Left kidney (tissue), 2 donors: ENCODE measurements around the gene NDUFAF3. TPM values are rescaled to one million over a fixed set of nuclear protein-coding genes. Genes with fewer than 3 reads are reported as not detected.

Experiments
- DNase-seq: peaks from one replicate; pipeline ENCODE4 v3.0.0-alpha.2; 2013
- polyA plus RNA-seq: library from polyadenylated mRNA; unstranded; fragments of 120-200 nt; gene quantifications from one replicate; pipeline ENCODE4 v1.2.1, GENCODE V29; 2013; ENCODE audit not compliant: insufficient read length

The NDUFAF3 gene
- polyA plus RNA-seq, 1 donor = 50.2 TPM

DNA sequence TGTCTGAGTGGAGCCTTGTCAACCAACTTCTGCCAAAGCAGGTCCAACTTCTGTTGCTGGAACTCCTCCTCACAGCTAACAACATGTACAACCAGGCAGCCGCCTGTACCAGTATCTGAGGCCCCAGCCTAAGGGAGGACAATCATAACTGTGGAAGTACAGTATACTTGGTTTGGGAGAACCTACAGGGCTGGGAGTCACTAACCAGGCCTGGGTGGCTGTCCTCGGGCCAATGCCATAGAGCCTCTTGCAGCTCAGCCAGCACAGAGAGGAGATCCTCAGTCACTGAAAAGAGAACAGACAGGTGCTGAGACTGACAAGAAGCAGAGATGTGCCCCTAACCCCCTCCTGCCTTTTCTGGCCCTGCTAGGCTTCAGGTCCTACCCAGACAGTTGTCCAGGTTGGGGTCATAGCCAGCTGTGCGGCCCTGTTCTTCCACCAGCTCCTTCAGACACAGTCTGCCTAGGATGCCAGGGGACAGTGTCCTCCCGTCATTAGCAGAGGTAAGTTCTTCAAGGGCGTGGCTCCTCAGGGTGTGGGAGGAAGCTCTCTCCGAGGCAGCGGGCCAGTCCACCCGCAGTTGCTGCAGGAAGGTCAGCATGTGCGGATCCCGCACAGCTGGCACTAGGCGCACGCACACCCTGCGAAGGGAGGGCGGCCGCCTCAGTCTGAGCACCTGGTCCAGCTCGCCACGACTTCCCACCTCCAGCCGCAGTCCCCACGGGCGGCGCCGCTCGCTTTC lies 4.5 kb upstream of the NDUFAF3 start:
- no peak for DNase-seq

DNA sequence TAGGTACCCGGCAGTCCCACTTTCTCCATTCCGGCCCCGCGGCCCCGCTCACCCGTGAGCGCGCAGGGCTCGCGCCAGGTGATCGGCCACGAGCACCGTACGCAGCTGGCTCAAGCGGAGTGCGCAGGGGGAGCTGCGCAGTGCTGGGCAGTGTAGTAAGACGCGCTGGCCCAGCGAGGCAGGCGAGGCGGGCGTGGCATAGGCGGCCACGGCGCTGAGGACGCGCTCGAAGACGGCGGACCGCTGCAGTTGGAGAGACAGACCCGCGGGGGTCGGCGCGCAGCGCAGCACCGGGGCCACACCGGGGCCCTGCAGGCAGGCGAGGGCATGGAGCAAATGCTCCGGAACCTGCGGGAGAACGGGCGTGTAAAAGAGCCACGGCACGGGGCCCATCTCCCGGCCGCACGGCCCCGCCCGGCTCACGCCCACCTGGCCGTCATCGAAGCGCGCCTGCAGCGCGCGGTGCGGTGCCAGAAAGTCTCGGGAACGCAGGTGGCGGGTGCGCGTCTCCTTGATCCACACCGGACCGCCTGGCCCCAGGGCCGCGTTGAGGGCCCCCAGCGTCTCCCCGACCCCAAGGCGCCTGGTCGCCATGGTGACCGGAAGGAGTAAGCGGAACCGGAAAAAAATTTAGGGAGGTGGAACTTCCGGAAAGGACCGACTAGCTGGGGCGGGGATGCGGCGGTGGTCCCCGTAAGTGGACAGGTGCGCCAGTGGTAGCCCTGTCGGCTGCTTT lies 3.8 kb upstream of the NDUFAF3 start, which contains the start of gene DALRD3:
DALRD3 (minus strand) TSS at position 610 of the 736 bp plus-strand sequence; CDS start at position 594, 16 bp downstream.
- DNase-seq = peak; percentile 77

DNA sequence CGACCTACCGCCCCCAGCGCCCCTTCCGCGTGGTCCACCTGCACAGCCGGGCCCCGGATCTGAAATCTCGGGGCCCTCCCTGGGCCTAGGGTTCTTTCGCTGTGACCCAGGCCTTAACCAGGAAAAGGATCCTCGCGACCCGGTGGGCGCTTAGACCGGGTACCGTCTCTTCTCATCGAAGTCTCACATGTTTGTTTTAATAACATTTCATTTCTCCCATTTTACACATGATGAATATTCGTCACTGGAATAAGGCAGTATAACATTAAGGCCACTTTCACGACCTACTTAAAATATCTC lies 3.3 kb upstream of the NDUFAF3 start:
- no peak for DNase-seq

DNA sequence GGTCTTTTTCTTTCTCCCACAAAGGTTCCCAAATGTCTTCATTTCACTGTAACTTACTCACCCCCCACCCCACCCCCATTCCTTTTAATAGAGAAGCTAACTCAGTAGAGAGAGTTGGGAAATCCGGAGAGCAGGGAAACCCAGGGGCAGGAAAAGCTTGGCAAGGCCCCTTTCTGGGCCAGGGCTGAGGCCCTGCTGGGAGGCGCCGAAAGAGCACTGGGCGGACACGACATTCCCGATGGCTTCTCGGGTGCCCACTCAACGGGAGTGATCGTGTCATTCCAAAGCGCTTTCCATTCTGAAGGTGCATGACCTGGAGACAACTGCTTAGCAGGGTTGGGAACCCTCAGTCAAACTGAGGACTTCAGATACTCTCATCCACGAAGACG lies 2.0 kb upstream of the NDUFAF3 start:
- no peak for DNase-seq

DNA sequence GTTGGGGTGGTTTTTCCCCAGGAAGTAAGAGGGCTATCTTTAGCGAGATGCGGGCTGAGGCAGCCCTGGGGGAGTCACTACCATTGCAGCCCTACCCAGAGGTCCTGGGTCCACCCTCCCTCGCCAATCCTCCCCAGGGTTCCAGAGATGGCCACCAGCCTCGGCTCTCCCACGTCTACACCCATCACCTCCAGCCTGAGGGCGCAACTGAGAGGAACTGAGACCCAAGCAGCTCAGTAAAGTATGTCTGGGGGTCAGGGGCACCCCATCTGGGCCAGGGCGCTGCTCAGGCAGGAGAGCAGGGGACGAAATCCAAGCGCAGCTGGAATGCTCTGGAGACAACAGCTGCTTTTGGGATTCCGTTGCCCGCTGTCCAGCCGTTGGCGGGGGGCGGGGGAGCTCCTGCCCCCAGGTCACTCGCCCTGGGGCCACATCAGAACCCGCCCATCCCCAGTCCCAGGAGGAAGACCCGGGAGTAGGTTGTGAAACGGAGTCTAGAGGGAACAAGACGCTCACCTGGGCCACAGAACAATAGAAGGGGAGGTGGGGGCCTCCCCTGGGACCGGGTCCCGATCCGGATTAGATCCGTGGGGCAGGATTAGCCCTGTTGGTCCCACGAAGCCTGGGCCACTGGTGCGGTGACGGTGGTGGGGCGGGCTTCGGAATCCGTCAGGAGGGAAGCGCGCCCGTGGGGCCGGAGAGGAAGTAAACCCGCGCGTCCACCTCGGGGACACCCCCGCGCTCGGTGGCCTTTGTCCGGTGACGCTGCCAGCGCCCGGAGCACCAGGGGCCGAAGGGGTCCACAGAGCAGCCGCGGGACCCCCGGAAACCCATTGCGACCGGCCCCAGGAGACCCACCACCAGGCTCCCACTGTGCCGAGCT lies 1.4 kb upstream of the NDUFAF3 start:
- DNase-seq = no peak

DNA sequence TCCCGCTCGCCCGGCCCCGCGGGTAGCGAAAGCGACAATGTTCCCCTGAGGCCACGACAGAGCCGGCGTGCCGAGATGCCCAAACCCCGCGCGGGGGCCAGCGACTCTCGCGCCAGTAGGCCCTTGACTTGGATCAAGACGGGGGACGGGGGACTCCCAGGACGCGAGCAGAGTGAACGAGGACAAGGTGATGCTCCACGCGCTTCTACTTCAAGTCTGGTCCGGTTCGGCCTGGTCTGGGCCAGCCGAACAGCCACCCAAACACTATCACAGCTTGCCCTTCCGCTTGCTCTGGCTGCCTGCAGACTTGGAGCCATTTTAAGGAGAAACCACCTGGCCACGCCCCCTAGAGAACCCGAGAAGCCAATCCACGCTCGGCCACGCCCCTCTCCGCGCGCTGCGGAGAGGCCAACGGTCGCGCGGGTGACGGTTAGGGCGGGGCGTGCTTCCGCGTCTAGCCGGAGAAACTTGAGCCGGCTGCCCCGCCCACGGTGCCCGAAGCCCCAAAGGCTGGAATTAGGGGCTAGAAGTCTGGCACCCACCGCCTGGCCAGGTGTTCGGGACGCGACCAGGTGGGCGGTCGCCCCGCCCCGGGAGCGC lies 608 bp upstream of the NDUFAF3 start:
- peak; percentile 98 for DNase-seq

DNA sequence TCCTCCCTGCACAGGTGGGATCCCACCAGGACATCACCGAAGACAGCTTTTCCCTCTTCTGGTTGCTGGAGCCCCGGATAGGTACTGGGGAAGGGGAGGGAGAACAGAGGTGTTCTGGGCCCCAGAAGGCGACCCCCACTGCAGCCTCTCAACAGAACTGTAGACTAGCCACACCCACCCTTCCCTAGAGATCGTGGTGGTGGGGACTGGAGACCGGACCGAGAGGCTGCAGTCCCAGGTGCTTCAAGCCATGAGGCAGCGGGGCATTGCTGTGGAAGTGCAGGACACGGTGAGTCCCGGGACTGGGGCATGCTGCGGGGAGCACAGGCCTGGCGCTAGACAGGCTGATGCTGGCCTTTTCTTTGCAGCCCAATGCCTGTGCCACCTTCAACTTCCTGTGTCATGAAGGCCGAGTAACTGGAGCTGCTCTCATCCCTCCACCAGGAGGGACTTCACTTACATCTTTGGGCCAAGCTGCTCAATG lies 809 bp downstream of the NDUFAF3 start:
- no peak for DNase-seq

DNA sequence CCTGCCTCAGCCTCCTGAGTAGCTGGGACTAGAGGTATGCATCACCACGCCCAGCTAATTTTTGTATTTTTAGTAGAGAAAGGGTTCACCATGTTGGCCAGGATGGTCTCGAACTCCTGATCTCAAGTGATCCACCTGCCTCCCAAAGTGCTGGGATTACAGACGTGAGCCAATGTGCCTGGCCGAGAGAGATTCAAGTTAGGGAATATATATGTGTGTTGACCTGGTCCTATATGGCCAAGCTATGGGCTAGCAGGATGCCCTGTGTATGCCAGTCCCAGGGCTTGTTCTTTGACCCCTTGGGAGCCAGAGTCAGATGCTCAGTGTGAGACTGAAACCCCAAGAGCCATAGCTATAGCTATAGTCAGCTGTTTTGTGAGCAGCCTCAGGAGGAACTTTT lies 1.9 kb downstream of the NDUFAF3 start:
- DNase-seq = no peak

DNA sequence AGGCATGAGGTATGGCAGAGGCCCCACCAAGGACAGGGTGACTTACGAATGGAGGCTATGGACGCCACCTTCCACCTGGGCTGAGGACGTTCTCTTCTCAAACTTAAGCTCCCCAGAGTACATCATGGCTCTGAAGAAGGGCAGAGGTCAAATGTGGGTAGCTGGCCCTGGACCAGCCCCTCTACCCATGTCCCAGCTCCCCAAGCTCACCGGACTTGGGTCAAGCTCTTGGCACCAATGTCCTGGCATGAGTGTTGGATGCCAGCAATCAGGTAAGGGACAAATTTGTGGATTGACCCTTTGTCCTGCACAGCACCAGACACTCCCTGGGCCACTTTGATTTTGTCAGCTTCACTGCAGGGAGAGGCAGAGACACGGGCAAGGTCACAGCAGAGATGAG lies 2.5 kb downstream of the NDUFAF3 start:
- no peak for DNase-seq

DNA sequence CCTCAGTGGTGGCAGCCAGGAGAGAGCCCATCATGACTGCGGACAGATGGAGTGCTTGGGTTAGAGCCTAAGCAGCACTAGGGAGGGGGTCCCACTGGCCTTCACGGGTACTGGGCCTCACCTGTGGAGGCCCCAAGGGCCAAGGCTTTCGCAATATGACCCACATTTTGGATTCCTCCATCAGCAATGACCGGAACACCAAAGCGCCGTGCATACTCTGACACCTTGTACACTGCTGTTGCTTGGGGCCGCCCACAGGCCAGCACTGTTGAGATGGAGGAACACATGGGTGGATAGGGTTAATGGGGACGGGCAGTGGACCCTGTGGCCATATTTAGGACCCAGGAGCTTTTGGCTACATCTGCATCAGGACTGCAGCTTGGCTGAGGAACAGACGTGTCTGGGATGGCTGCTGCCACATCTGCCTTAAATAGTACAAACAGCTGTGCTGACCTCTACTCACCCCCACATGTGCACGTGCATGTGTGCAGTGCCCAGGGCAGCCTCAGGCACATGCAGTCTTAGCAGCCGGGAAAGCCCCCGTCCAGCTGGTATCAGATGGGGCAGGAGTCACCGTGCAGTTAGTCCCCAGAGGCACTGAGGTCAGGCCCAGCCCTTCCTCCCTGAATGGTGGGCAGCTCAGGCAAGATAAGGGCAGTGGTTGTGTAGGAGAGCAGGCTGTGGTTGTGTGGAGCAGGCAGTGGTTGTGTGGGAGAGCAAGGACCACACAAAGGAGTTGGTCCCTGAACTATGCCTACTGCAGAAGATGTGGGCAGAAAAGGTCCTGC lies 3.3 kb downstream of the NDUFAF3 start:
- no peak for DNase-seq

DNA sequence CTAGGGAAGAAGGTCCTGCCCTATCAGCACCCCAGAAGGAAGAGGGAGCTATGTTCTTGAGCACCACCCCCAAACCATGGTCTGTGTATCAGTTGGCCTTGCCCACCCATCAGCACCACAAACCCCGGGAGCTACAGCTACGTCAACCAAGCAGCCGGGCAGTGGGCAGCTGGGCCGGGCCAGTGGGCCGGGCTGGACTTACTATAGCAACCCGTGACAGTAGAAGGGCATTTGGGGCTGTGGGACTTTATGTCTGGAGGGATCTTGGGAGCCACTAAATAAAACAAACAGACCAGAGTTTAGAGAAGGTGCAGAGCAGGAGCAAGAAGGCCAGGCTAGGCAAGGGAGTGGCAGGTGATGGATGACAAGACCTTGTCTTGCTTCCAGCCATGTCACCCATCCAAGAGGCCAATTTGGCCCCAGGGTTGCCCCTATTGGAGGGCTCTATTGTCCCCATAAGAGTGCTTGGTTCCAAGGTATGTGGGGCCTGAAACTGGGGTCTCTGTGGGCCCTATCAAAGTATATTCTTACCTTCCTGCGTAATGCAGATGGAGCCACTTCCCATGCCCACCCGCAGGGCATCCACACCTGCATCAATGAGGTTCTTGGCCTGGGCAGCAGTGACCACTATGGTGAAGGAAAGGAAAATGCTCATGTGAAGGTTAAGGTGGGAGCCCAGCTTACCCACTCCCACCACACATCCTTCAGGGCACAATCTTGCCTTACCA lies 4.0 kb downstream of the NDUFAF3 start:
- no peak for DNase-seq

DNA sequence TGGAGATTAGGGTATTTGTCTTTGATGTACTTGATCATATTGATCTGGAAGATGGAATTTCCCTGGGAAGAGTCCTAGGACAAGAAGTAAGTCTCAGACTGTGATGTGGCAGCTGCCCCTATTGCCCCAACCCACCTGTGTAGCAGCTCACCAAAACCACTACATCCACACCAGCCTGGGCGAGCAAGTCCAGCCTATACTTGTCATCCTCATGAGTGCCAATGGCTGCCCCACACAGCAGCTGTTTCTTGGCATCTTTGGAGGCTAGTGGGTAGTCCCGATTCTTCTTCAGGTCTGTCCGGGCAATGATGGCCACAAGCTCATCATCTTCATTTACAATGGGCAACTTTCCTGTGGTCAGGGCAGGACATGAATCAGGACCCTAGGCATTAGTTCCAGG lies 4.6 kb downstream of the NDUFAF3 start:
- no peak for DNase-seq

DNA sequence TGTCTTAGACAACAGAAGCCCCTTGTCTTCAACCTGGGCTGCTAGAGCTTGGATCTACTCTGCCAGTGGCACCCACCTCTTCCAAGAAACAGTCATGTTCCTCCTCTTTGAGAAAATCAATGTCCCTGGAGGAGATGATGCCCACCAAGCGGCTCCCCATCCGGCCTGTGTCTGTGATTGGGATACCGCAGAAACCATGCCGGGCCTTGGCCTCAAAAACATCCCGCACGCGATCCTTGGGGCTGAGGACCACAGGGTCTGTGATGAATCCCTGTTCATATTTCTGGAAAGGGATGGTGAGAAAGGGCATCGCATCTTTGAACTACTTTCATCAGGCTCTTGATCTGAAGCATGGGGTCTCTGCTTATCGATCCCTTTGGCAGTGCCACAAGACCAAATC lies 5.7 kb downstream of the NDUFAF3 start:
- no peak for DNase-seq

DNA sequence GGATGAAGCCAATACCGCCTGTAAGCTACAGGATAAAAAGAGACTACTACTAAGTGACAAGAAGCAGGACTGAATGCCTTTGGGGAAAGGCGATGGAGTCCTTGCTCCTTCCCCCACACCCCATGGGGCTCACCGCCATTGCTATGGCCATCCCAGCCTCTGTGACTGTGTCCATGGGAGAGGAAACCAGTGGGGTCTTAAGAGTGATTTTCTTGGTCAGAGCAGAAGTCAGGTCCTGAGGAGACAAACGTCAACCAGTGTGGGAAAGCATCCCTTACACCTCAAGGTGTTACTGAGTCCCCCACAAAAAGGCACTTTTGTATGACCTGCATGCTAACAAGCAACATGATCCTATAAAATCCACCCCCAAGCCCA lies 6.4 kb downstream of the NDUFAF3 start:
- no peak for DNase-seq

DNA sequence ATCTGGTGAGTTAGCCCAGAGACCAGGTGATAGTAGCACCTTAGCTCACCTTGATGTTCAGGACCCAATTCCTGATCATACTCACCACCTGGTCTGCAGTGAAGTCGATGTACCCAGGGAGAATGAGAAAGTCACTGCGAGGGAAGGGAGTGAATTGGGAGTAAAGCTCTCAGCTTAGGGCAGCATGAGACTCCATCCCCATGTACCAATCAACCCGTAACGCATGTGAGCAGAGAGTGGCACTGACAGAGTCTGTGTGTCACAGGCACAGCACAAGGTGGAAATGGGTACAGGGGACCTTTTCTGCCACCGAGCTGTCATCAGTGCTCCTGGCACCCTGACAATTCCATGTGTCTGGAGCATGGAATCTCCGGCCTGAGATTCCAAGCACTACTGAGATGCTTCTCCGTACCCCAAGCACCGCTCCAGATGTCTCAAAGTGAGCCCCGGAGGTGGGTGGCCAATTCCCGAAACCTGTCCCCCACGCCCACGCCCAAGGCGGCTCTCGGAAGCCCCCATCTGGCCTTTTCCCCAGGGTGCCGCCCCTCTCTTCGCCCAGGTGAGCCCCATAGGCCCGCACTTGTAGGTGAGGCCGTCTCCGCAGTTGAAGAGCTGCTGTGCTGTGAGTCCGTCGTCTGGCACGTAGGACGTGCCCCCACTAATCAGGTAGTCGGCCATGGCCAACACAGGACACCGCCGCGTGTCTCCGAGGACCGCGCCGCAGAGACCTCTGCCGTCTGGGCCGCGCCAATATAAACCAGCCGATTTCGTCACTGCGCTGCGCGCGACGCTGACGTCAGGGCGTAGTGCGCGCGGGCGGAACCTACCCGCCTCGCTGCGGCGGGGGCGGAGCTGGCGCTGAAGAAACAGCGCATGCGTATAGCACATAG lies 7.0 kb downstream of the NDUFAF3 start, which contains the start of gene IMPDH2:
IMPDH2 (minus strand) TSS at position 726 of the 890 bp plus-strand sequence; CDS start at position 678, 48 bp downstream.
- peak; percentile 91 for DNase-seq

DNA sequence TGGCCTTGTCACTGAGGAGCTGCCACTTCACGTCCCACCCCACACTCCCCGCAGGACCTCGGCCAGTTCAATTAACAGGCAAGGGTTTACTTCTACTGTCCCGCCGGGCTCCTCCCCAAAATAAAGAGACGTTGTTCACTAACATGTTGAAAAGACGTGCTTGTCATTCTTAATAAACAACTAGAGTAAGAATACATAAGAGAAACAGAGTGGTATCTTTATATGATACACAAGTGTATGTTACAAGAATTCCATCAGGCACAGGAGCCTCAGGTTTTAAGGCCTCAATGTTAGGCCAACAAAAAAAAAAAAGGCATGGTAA lies 7.6 kb downstream of the NDUFAF3 start:
- no peak for DNase-seq

DNA sequence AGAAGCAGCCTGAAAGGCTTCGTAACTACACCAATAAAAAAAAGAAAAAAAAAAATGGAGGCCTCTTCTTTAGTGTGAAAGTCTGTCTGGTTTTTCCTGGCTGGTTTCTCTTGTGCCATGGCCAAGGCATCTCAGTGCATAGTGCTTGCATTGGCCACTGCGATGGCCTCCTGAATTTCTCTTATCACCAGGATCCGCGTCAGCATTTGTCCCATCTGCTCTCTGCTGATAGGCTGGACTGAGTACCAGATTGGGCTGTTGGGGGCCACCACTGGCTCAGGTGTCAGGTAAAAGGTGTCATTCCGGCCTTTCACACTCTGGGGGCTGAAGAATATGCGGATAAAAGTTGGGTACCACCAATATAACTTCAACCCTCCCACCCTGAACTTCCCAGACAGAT lies 8.4 kb downstream of the NDUFAF3 start:
- DNase-seq = no peak

DNA sequence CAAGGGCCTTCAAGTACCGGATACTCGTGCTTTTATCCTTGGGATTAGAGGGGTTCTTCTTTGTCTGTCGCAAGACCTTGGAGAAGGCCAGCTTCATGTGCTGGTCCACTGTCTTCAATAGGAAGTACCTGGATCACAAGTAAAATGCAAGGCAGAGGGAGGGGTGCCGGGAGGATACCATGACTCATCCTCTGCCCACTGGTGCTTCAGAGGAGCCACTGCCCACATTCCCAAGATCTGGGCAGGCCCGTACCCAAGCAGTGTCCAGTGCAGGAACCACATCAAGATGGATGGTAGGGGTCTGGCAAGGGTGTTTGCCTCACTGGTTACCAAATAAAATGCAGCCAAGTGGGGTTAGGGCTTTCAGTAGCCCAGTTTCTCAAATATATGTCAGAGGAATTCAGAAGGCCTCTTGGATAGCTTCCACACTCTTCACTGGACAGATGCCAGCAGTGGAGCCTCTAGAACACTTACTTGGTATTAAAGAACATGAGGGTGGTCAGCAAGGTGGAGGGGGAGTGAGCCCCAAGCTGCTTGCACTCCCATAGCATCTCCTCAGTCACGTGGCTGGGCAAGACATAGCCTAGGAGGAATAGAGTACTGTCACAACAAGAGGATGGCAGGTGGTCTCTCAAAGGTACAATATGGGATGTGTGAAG lies 10.9 kb downstream of the NDUFAF3 start:
- no peak for DNase-seq

DNA sequence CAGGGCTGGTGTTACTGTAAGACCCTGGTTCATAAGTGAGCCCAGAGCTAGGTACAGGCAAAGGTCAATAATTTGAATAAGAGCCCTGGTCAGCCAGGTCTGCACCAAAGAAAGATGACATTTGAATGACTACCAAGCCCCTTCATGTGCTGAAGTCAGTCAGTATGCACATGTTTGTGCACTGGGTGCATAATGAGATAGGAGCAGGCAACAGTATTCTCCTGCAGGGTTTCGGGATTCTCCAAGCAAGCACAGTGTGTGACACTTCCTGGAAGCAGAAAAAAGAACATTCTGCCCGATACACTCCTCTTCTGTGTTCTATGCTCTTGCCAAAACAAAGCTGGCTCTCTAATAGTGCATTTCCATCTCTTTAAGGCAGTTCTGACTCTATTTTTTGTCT lies 12.7 kb downstream of the NDUFAF3 start:
- DNase-seq = no peak
